NCI-H2107 (cell line): ENCODE results near the gene ZNF385B.
"Not testable (repeated sequence)": the region's sequence is repeated elsewhere in the genome, so short reads cannot be mapped to it uniquely, and the experiment has no call there.

Experiments
- DNase-seq: peaks from one replicate; lab custom pipeline; 2025; lab: John Stamatoyannopoulos, UW

The ZNF385B gene

GRCh38 chr2:179861416-179862067, at the start of gene ZNF385B:
ZNF385B (minus strand) TSS chr2:179861612.
- no peak for DNase-seq

GRCh38 chr2:179910735-179911113, 49.3 kb upstream of the ZNF385B start:
- no peak for DNase-seq

- DNase-seq: no peak
These were observed 48.7 kb upstream of the ZNF385B start for GRCh38 chr2:179909845-179910734.

GRCh38 chr2:179900655-179901054, 39.2 kb upstream of the ZNF385B start:
- DNase-seq: no peak

GRCh38 chr2:179899666-179900065, 38.3 kb upstream of the ZNF385B start:
- DNase-seq: no peak

- DNase-seq: no peak
These were observed 37.5 kb upstream of the ZNF385B start for GRCh38 chr2:179898873-179899272.

GRCh38 chr2:179893616-179894015, 32.2 kb upstream of the ZNF385B start:
- no peak for DNase-seq

GRCh38 chr2:179891237-179891636, 29.8 kb upstream of the ZNF385B start:
- DNase-seq: no peak

GRCh38 chr2:179890666-179891065, 29.3 kb upstream of the ZNF385B start:
- DNase-seq: no peak

- DNase-seq: not testable (repeated sequence)
These were observed 27.2 kb upstream of the ZNF385B start for GRCh38 chr2:179888642-179889041.

GRCh38 chr2:179884193-179884592, 22.8 kb upstream of the ZNF385B start:
- no peak for DNase-seq

GRCh38 chr2:179882851-179883806, 21.7 kb upstream of the ZNF385B start:
- no peak for DNase-seq

GRCh38 chr2:179877601-179878364, 16.4 kb upstream of the ZNF385B start:
- DNase-seq: no peak

GRCh38 chr2:179876266-179876665, 14.9 kb upstream of the ZNF385B start:
- no peak for DNase-seq

- no peak for DNase-seq
These were observed 14.5 kb upstream of the ZNF385B start for GRCh38 chr2:179875864-179876263.

- no peak for DNase-seq
These were observed 1.6 kb upstream of the ZNF385B start for GRCh38 chr2:179862898-179863458.

- DNase-seq: no peak
These were observed 391 bp downstream of the ZNF385B start for GRCh38 chr2:179861027-179861415.

GRCh38 chr2:179860255-179861026, 971 bp downstream of the ZNF385B start:
- DNase-seq: no peak

GRCh38 chr2:179859523-179859922, 1.9 kb downstream of the ZNF385B start:
- DNase-seq: no peak

GRCh38 chr2:179857236-179857635, 4.2 kb downstream of the ZNF385B start:
- no peak for DNase-seq
